ENCODE results near the gene PRR23A. TPM values are rescaled to one million over a fixed set of nuclear protein-coding genes. Genes with fewer than 3 reads are reported as not detected.

Gene PRR23A
- total RNA-seq, 2 experiments from 2014 or later = not detected

DNA sequence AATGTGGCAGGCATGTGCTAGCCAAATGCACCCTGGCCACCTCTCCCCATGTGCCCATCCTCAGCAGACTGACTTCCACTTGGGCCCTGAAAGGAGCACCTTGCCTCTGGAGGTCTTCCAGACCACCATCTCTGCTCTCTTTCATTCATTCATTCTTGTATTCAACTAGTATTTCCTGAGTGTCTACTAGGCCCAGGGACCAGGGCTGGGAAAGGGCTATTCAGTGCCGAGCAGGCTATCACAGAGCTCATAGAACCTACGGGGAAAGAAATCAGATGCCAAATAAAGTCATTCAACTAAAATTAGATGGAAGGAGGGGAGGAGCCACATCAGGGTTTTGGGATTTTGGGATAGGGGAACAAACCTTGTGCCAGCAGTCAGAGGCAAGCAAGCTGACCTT, 18.9 kb downstream of the PRR23A start:
- no peaks in the 10 kb centered on the region for H3K36me3 Mint-ChIP-seq (ENCODE audit: low read depth)
- no peak overlapping the region for H3K27ac Mint-ChIP-seq
- no peaks in the 10 kb centered on the region for H3K9me3 Mint-ChIP-seq
- POLR2A ChIA-PET = no interaction called here
- ATAC-seq (ENCODE audit: poor library complexity) (no peak), DNase-seq (no peak)
- Histone ChIP-seq H3K9me3 (ENCODE audit: control insufficient read depth in 1 of 2, insufficient read depth in 1 of 2, low read length in 2 of 2) (no peaks in the 10 kb centered on the region), H3K27ac (ENCODE audit: low read depth in 1 of 2, low read length in 2 of 2) (no peak overlapping the region), H3K36me3 (ENCODE audit: insufficient read depth, low read length) (no peaks in the 10 kb centered on the region), H3K27me3 (ENCODE audit: control insufficient read depth in 1 of 2, insufficient read depth in 2 of 2, low read length in 2 of 2) (no peaks in the 10 kb centered on the region), H3K4me1 (ENCODE audit: insufficient read depth, low read length) (no peaks in the 10 kb centered on the region), H3K4me3 (ENCODE audit: low read length) (no peak overlapping the region)
- H3K4me1 Mint-ChIP-seq (ENCODE audit: low read depth) = no peaks in the 10 kb centered on the region
- CTCF ChIA-PET = no interaction called here
- TF ChIP-seq, protein P1, sequence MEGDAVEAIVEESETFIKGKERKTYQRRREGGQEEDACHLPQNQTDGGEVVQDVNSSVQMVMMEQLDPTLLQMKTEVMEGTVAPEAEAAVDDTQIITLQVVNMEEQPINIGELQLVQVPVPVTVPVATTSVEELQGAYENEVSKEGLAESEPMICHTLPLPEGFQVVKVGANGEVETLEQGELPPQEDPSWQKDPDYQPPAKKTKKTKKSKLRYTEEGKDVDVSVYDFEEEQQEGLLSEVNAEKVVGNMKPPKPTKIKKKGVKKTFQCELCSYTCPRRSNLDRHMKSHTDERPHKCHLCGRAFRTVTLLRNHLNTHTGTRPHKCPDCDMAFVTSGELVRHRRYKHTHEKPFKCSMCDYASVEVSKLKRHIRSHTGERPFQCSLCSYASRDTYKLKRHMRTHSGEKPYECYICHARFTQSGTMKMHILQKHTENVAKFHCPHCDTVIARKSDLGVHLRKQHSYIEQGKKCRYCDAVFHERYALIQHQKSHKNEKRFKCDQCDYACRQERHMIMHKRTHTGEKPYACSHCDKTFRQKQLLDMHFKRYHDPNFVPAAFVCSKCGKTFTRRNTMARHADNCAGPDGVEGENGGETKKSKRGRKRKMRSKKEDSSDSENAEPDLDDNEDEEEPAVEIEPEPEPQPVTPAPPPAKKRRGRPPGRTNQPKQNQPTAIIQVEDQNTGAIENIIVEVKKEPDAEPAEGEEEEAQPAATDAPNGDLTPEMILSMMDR (IDR thresholded peaks at IDR 0.05) = no peak
- no peak overlapping the region for H3K4me3 Mint-ChIP-seq
- no peaks in the 10 kb centered on the region for H3K27me3 Mint-ChIP-seq
- intact Hi-C loops (cut with DNase I, micrococcal nuclease) = no loop called here

DNA sequence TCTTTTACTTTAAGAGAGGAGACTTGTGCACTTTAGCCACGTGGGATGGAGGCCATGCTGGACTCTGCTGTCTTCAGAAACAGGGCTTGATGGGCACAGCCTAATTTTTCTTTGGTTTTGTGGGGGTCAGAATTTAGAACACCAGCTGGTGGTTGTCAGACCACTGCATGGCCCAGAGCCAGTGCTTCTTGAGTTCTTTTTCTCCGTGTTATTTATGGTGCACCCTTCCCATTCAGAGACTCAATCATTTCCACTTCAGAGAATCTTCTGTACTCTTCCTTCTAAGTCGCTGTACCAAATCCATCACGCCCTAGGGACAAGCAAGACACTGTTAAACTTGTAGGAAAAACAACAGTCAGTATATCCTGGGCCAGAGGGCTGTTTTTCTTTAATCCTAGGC, 20.1 kb downstream of the PRR23A start:
- H3K27me3 Mint-ChIP-seq = no peaks in the 10 kb centered on the region
- ChIA-PET CTCF (no interaction called here), POLR2A (no interaction called here)
- no peaks in the 10 kb centered on the region for H3K4me1 ChIP-seq (ENCODE audit: insufficient read depth, low read length)
- no peaks in the 10 kb centered on the region for H3K9me3 ChIP-seq (ENCODE audit: control insufficient read depth in 1 of 2, insufficient read depth in 1 of 2, low read length in 2 of 2)
- no peak for ATAC-seq (ENCODE audit: poor library complexity)
- H3K4me3 ChIP-seq (ENCODE audit: low read length) = no peak overlapping the region
- H3K4me3 Mint-ChIP-seq = no peak overlapping the region
- no peak for DNase-seq
- H3K4me1 Mint-ChIP-seq (ENCODE audit: low read depth) = no peaks in the 10 kb centered on the region
- TF ChIP-seq, protein P1 (IDR thresholded peaks at IDR 0.05) = no peak
- H3K27me3 ChIP-seq (ENCODE audit: control insufficient read depth in 1 of 2, insufficient read depth in 2 of 2, low read length in 2 of 2) = no peaks in the 10 kb centered on the region
- no peaks in the 10 kb centered on the region for H3K9me3 Mint-ChIP-seq
- H3K36me3 ChIP-seq (ENCODE audit: insufficient read depth, low read length) = no peaks in the 10 kb centered on the region
- H3K27ac Mint-ChIP-seq = no peak overlapping the region
- intact Hi-C loops (cut with DNase I, micrococcal nuclease) = no loop called here
- H3K36me3 Mint-ChIP-seq (ENCODE audit: low read depth) = no peaks in the 10 kb centered on the region
- H3K27ac ChIP-seq (ENCODE audit: low read depth in 1 of 2, low read length in 2 of 2) = no peak overlapping the region

DNA sequence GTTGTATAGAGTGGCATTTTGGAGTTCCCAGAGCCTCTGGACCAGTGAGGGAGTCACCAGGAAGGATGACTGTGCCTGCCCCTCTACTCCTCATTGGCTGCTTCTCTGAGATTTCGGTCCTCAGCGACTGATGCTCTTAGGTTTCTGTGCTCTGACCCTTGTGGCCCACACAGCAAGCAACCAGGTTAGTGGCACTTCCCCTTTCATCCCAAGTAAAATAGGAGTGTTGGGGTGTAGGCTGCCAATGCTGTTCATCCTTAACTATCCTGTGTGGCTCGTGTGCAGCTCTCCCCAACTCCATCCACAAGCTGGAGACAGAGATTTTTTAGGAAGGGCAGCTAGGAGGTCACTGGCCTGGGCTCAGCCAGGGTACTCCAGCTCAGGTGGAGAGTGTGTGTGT, 21.3 kb downstream of the PRR23A start:
- H3K4me1 Mint-ChIP-seq (ENCODE audit: low read depth) = no peaks in the 10 kb centered on the region
- Histone ChIP-seq H3K4me1 (ENCODE audit: insufficient read depth, low read length) (no peaks in the 10 kb centered on the region), H3K27ac (ENCODE audit: low read depth in 1 of 2, low read length in 2 of 2) (no peak overlapping the region), H3K9me3 (ENCODE audit: control insufficient read depth in 1 of 2, insufficient read depth in 1 of 2, low read length in 2 of 2) (no peaks in the 10 kb centered on the region), H3K27me3 (ENCODE audit: control insufficient read depth in 1 of 2, insufficient read depth in 2 of 2, low read length in 2 of 2) (no peaks in the 10 kb centered on the region), H3K36me3 (ENCODE audit: insufficient read depth, low read length) (no peaks in the 10 kb centered on the region), H3K4me3 (ENCODE audit: low read length) (no peak overlapping the region)
- H3K36me3 Mint-ChIP-seq (ENCODE audit: low read depth) = no peaks in the 10 kb centered on the region
- CTCF ChIA-PET = no interaction called here
- POLR2A ChIA-PET = no interaction called here
- no peak overlapping the region for H3K27ac Mint-ChIP-seq
- H3K4me3 Mint-ChIP-seq = no peak overlapping the region
- TF ChIP-seq, protein P1 (IDR thresholded peaks at IDR 0.05) = no peak
- DNase-seq (no peak), ATAC-seq (ENCODE audit: poor library complexity) (no peak)
- no peaks in the 10 kb centered on the region for H3K9me3 Mint-ChIP-seq
- intact Hi-C loops (cut with DNase I, micrococcal nuclease) = no loop called here
- H3K27me3 Mint-ChIP-seq = no peaks in the 10 kb centered on the region

All from CD4-positive, alpha-beta T cell (primary cell).